ENCODE data around the gene ENPP6. TPM values are rescaled to one million over a fixed set of nuclear protein-coding genes. Genes with fewer than 3 reads are reported as not detected.

The ENPP6 gene
- total and polyA plus RNA-seq, 2 of the 13 experiments (the other 11 are each of a cell fraction or from before 2014, with no cell fraction given) = not detected

GRCh38 chr4:184167576-184167975 lies 50.1 kb downstream of the ENPP6 start:
- Histone ChIP-seq H3K4me1 (ENCODE audit: insufficient read depth, low read length) (no peaks in the 10 kb centered on the region), H3K4me3 (replicated peaks in 1 of 3; ENCODE audit: insufficient read depth in 1 of 3, low read depth in 2 of 3, low read length in 3 of 3) (no peak overlapping the region), H3K79me2 (ENCODE audit: insufficient read depth, low read length) (no peaks in the 10 kb centered on the region), H3K9me3 (ENCODE audit: low read length) (no peaks in the 10 kb centered on the region), H3K4me2 (ENCODE audit: low read depth, low read length) (no peak overlapping the region), H3K27ac (ENCODE audit: extremely low read length, insufficient read depth, low read length) (no peak overlapping the region), H2AFZ (ENCODE audit: low read length) (no peak overlapping the region), H3K36me3 (replicated peaks in 1 of 2; ENCODE audit: control insufficient read depth in 1 of 2, insufficient read depth in 2 of 2, low read length in 2 of 2) (no peaks in the 10 kb centered on the region), H4K20me1 (ENCODE audit: insufficient read depth, low read length) (no peaks in the 10 kb centered on the region), H3K27me3 (ENCODE audit: control insufficient read depth in 1 of 2, insufficient read depth in 2 of 2, low read length in 2 of 2) (peaks cover 0 to 8% of the 10 kb centered on the region in 2 experiments; a peak in 2 of 5 replicates), H3K9ac (ENCODE audit: insufficient read depth, low read depth, low read length) (no peak overlapping the region)
- intact Hi-C loops (cut with micrococcal nuclease; ENCODE audit: unreplicated experiment) = no loop called here
- peak; percentile 8; the same call in 1 of the 2 replicates for TF ChIP-seq CREB1 (IDR thresholded peaks at IDR 0.05)
- no peak for TF ChIP-seq CREB1 (CRISPR knock-in tag; IDR thresholded peaks at IDR 0.05)
- TF ChIP-seq REPIN1 (CRISPR knock-in tag; IDR thresholded peaks at IDR 0.05; ENCODE audit: borderline replicate concordance, low read depth) = no peak
- TF ChIP-seq ZNF275 (CRISPR knock-in tag; IDR thresholded peaks at IDR 0.05; ENCODE audit: borderline replicate concordance) = no peak
- no peak for TF ChIP-seq ZNF780A (CRISPR knock-in tag; IDR thresholded peaks at IDR 0.05)
- no peak for TF ChIP-seq ZNF318 (CRISPR knock-in tag; IDR thresholded peaks at IDR 0.05)
- no peak for TF ChIP-seq CENPBD1 (CRISPR knock-in tag; IDR thresholded peaks at IDR 0.05; ENCODE audit: borderline replicate concordance, low read depth)
- TF ChIP-seq GRHL1 (CRISPR knock-in tag; conservative IDR thresholded peaks at IDR 0.05) = no peak
- ChIA-PET CTCF (ENCODE audit: low intra/inter-chr PET ratio, low total read pairs) (interaction anchor here (3.5 kb wide), 1 partner anchor 328 kb away, joined by 54 read pairs; no protein-coding TSS in a partner anchor), POLR2A (no interaction called here)
- 48% methylated on average over 4 of the region's 9 CpGs for WGBS (ENCODE audit: low lambda C conversion rate)
- BruUV-seq (replicated peaks) = no TSS peak
- FAIRE-seq (no peak), ATAC-seq (no peak), DNase-seq (ENCODE audit: low spot score) (no peak)
- in situ Hi-C loops (cut with HindIII; ENCODE audit: extremely low pct_ligation_motif_present, low pct_unique_long_range_greater_than_20kb) = loop anchor here (5.0 kb wide), 1 partner anchor 325 kb away; no protein-coding TSS in a partner anchor

All from HepG2 (cell line).